Body of pancreas (tissue), 4 donors: ENCODE results near the gene PKP2. TPM values are rescaled to one million over a fixed set of nuclear protein-coding genes. Genes with fewer than 3 reads are reported as not detected.
A peak's percentile ranks its signal among the peaks of the same experiment; 100 is the strongest.

Experiments used
- ATAC-seq: fragments of 150-250 bp; one replicate; pipeline ENCODE4 v1.9.1; 2016
- DNase-seq, 4 donors: peaks; one replicate each; pipeline ENCODE4 v3.0.0-alpha.2; 2019
- H3K27ac ChIP-seq, 4 donors: fragments of 200-600 bp; sonication (generic); 1 replicate in 3 of 4; 2 replicates in 1 of 4; pipeline versions ENCODE4 v1.5.1 to v1.6.1; 2016 to 2019; ENCODE audit warnings: mild to moderate bottlenecking in 1 of 4, mixed read lengths in 1 of 4, moderate library complexity in 1 of 4
- H3K27me3 ChIP-seq, 2 donors: fragments of 200-600 bp; sonication (generic); one replicate each; pipeline ENCODE4 v1.6.0; 2016; ENCODE audit warnings: mild to moderate bottlenecking in 1 of 2
- H3K36me3 ChIP-seq, 2 donors: fragments of 200-600 bp; sonication (generic); replicated peaks in 1 of 2; 2 replicates each; pipeline ENCODE4 v1.5.1; 2016; ENCODE audit warnings: low read depth in 2 of 2; ENCODE audit not compliant: insufficient read depth in 1 of 2
- H3K4me1 ChIP-seq: fragments of 200-600 bp; sonication (generic); one replicate; pipeline ENCODE4 v1.6.0; 2016
- H3K4me3 ChIP-seq, 2 donors: fragments of 200-600 bp; sonication (generic); 1 replicate in 1 of 2; 2 replicates in 1 of 2; pipeline ENCODE4 v1.5.1; 2016 to 2019
- H3K9me3 ChIP-seq, 3 donors: fragments of 200-600 bp; sonication (generic); 1 replicate in 2 of 3; 2 replicates in 1 of 3; pipeline ENCODE4 v1.5.1; 2016
- CTCF ChIP-seq, 7 experiments: fragments of 450-650 bp in 4 of 7; fragments of 200-600 bp in 3 of 7; sonication (generic) in 3 of 7; IDR thresholded peaks; one replicate each; pipeline ENCODE4 v1.5.1; 2016 to 2019; ENCODE audit warnings: antibody characterized with exemption in 7 of 7
- POLR2A ChIP-seq, 3 donors: fragments of 450-650 bp; IDR thresholded peaks; one replicate each; pipeline ENCODE4 v1.6.1; 2016; ENCODE audit warnings: antibody characterized with exemption in 3 of 3, mild to moderate bottlenecking in 2 of 3
- WGBS, 2 donors: methylation state at CpG; one replicate each; pipeline ENCODE4 v1.1.5; 2017; 5-methylcytosine and 5-hydroxymethylcytosine counted together
- intact Hi-C: fragments of 100-400 bp; cut with DNase I; formaldehyde crosslinking; loops from one replicate; pipeline ENCODE4 v1.15.1; 2023
- total RNA-seq, 2 donors: library from RNA; depleted of rRNA; stranded (reverse); fragments of >200 nt; gene quantifications; one replicate each; pipeline ENCODE4 v1.1.0, GENCODE V29; 2016

The PKP2 gene
- total RNA-seq, 2 donors from 2014 or later, result 6.9 to 31.9 TPM

GRCh38 chr12:32854097-32854496 is 42.5 kb downstream of the PKP2 start:
- TF ChIP-seq CTCF (IDR thresholded peaks at IDR 0.05) (no peak), POLR2A (IDR thresholded peaks at IDR 0.05) (no peak)
- intact Hi-C loops, result no loop called here
- WGBS, 2 donors, result 39 to 51% methylated on average over 4 of the region's 4 CpGs
- H3K36me3 ChIP-seq, result peaks cover 0 to 2% of the 10 kb centered on the region in 2 donors
- no peaks in the 10 kb centered on the region for H3K27me3 ChIP-seq
- H3K9me3 ChIP-seq, result no peaks in the 10 kb centered on the region
- peaks cover 6% of the 10 kb centered on the region for H3K4me1 ChIP-seq
- no peak overlapping the region for H3K4me3 ChIP-seq
- H3K27ac ChIP-seq, result peak overlapping the region in 1 of 4 donors; percentile 38
- DNase-seq, result no peak
- no peak for ATAC-seq

- Histone ChIP-seq H3K4me3 (no peak overlapping the region), H3K4me1 (no peaks in the 10 kb centered on the region), H3K9me3 (no peaks in the 10 kb centered on the region), H3K27me3 (no peaks in the 10 kb centered on the region), H3K27ac (no peak overlapping the region), H3K36me3 (peaks cover 0 to 2% of the 10 kb centered on the region in 2 donors)
- 88 to 90% methylated on average over 6 of the region's 6 CpGs for WGBS, 2 donors
- no peak for TF ChIP-seq POLR2A (IDR thresholded peaks at IDR 0.05)
- TF ChIP-seq CTCF (IDR thresholded peaks at IDR 0.05), result no peak
- intact Hi-C loops, result no loop called here
- no peak for ATAC-seq
- DNase-seq, result no peak
Measured at GRCh38 chr12:32847287-32847686, 49.3 kb downstream of the PKP2 start.

- Histone ChIP-seq H3K27me3 (no peaks in the 10 kb centered on the region), H3K4me1 (no peaks in the 10 kb centered on the region), H3K36me3 (peaks cover 0 to 2% of the 10 kb centered on the region in 2 donors), H3K4me3 (no peak overlapping the region), H3K27ac (no peak overlapping the region), H3K9me3 (no peaks in the 10 kb centered on the region)
- 80 to 91% methylated on average over 6 of the region's 6 CpGs for WGBS, 2 donors
- DNase-seq (no peak), ATAC-seq (no peak)
- TF ChIP-seq POLR2A (IDR thresholded peaks at IDR 0.05), result no peak
- TF ChIP-seq CTCF (IDR thresholded peaks at IDR 0.05), result no peak
- intact Hi-C loops, result no loop called here
Measured at GRCh38 chr12:32846053-32846452, 50.5 kb downstream of the PKP2 start.

- DNase-seq, result no peak
- H3K4me3 ChIP-seq, result no peak overlapping the region
- peaks cover under 1 to 4% of the 10 kb centered on the region in 2 donors for H3K36me3 ChIP-seq
- H3K9me3 ChIP-seq, result no peaks in the 10 kb centered on the region
- no peaks in the 10 kb centered on the region for H3K27me3 ChIP-seq
- H3K4me1 ChIP-seq, result no peaks in the 10 kb centered on the region
- no peak overlapping the region for H3K27ac ChIP-seq
- no peak for ATAC-seq
- no peak for TF ChIP-seq CTCF (IDR thresholded peaks at IDR 0.05)
- TF ChIP-seq POLR2A (IDR thresholded peaks at IDR 0.05), result no peak
- intact Hi-C loops, result no loop called here
Measured at GRCh38 chr12:32843528-32844095, 53.0 kb downstream of the PKP2 start.

GRCh38 chr12:32841061-32841460 is 55.5 kb downstream of the PKP2 start:
- H3K9me3 ChIP-seq, result no peaks in the 10 kb centered on the region
- no peaks in the 10 kb centered on the region for H3K27me3 ChIP-seq
- no peak overlapping the region for H3K4me3 ChIP-seq
- no peaks in the 10 kb centered on the region for H3K4me1 ChIP-seq
- H3K27ac ChIP-seq, result no peak overlapping the region
- ATAC-seq, result no peak
- 86 to 91% methylated on average over 4 of the region's 4 CpGs for WGBS, 2 donors
- peaks cover 2 to 4% of the 10 kb centered on the region in 2 donors for H3K36me3 ChIP-seq
- no peak for DNase-seq
- no peak for TF ChIP-seq POLR2A (IDR thresholded peaks at IDR 0.05)
- TF ChIP-seq CTCF (IDR thresholded peaks at IDR 0.05), result no peak
- intact Hi-C loops, result no loop called here
